HG03469 (cell line): ENCODE data around the gene PITPNC1.
"Not testable (repeated sequence)": the region's sequence is repeated elsewhere in the genome, so short reads cannot be mapped to it uniquely, and the experiment has no call there.

ENCODE experiments used
- ATAC-seq: cut with Tn5 transposase; IDR thresholded peaks from one replicate; pipeline ENCODE4 v1.9.1; 2021; ENCODE audit warnings: mild to moderate bottlenecking, moderate library complexity, moderate number of reproducible peaks; ENCODE audit not compliant: unreplicated experiment

PITPNC1 gene

GRCh38 chr17:67606896-67607604 is 230.0 kb downstream of the PITPNC1 start:
- ATAC-seq = no peak

GRCh38 chr17:67610061-67610460 is 233.0 kb downstream of the PITPNC1 start:
- ATAC-seq = no peak

- no peak for ATAC-seq
Measured at GRCh38 chr17:67613961-67614360, 236.9 kb downstream of the PITPNC1 start.

- no peak for ATAC-seq
Measured at GRCh38 chr17:67615011-67615561, 238.0 kb downstream of the PITPNC1 start.

GRCh38 chr17:67615736-67616135 is 238.7 kb downstream of the PITPNC1 start:
- no peak for ATAC-seq

- ATAC-seq = no peak
Measured at GRCh38 chr17:67617304-67617899, 240.3 kb downstream of the PITPNC1 start.

- no peak for ATAC-seq
Measured at GRCh38 chr17:67619555-67619954, 242.5 kb downstream of the PITPNC1 start.

GRCh38 chr17:67620088-67620487 is 243.0 kb downstream of the PITPNC1 start:
- no peak for ATAC-seq

GRCh38 chr17:67620636-67621035 is 243.6 kb downstream of the PITPNC1 start:
- ATAC-seq = no peak

GRCh38 chr17:67623767-67624166 is 246.7 kb downstream of the PITPNC1 start:
- no peak for ATAC-seq

- no peak for ATAC-seq
Measured at GRCh38 chr17:67624886-67625656, 248.0 kb downstream of the PITPNC1 start.

GRCh38 chr17:67625971-67626370 is 248.9 kb downstream of the PITPNC1 start:
- no peak for ATAC-seq

- no peak for ATAC-seq
Measured at GRCh38 chr17:67628580-67629013, 251.5 kb downstream of the PITPNC1 start.

- ATAC-seq = no peak
Measured at GRCh38 chr17:67629971-67630320, 252.9 kb downstream of the PITPNC1 start.

- not testable (repeated sequence) for ATAC-seq
Measured at GRCh38 chr17:67630836-67631235, 253.8 kb downstream of the PITPNC1 start.

- no peak for ATAC-seq
Measured at GRCh38 chr17:67632141-67632540, 255.1 kb downstream of the PITPNC1 start.

- ATAC-seq = no peak
Measured at GRCh38 chr17:67633751-67634211, 256.7 kb downstream of the PITPNC1 start.

GRCh38 chr17:67635681-67636080 is 258.6 kb downstream of the PITPNC1 start:
- no peak for ATAC-seq

GRCh38 chr17:67636312-67636711 is 259.2 kb downstream of the PITPNC1 start:
- ATAC-seq = no peak

- no peak for ATAC-seq
Measured at GRCh38 chr17:67636834-67637520, 259.9 kb downstream of the PITPNC1 start.
